ENCODE measurements around the gene ALG14.
"Not testable (repeated sequence)": the region's sequence is repeated elsewhere in the genome, so short reads cannot be mapped to it uniquely, and the experiment has no call there.

Gene ALG14

GRCh38 chr1:95086949-95087533 lies 14.3 kb upstream of the ALG14 start:
- no peak for DNase-seq

GRCh38 chr1:95085376-95085775 lies 12.6 kb upstream of the ALG14 start:
- DNase-seq = no peak

- peak; percentile 23 to 62 for DNase-seq
Measured at GRCh38 chr1:95084317-95085176, 11.8 kb upstream of the ALG14 start.

- DNase-seq = no peak
Measured at GRCh38 chr1:95080879-95081278, 8.1 kb upstream of the ALG14 start.

- no peak for DNase-seq
Measured at GRCh38 chr1:95080446-95080845, 7.7 kb upstream of the ALG14 start.

GRCh38 chr1:95076034-95076433 lies 3.3 kb upstream of the ALG14 start:
- DNase-seq = no peak

GRCh38 chr1:95073446-95073845 lies 695 bp upstream of the ALG14 start:
- no peak for DNase-seq

GRCh38 chr1:95072117-95072516 lies 634 bp downstream of the ALG14 start:
- DNase-seq = no peak

GRCh38 chr1:95071539-95071938 lies 1.2 kb downstream of the ALG14 start:
- DNase-seq = no peak

GRCh38 chr1:95069710-95070093 lies 3.0 kb downstream of the ALG14 start:
- DNase-seq = no peak

- DNase-seq = peak; percentile 12 to 20
Measured at GRCh38 chr1:95068956-95069709, 3.6 kb downstream of the ALG14 start.

- DNase-seq = no peak
Measured at GRCh38 chr1:95067568-95067967, 5.2 kb downstream of the ALG14 start.

GRCh38 chr1:95067062-95067461 lies 5.7 kb downstream of the ALG14 start:
- DNase-seq = no peak

GRCh38 chr1:95061445-95062006 lies 11.2 kb downstream of the ALG14 start:
- DNase-seq = no peak

GRCh38 chr1:95058974-95059373 lies 13.8 kb downstream of the ALG14 start:
- no peak for DNase-seq

- DNase-seq = no peak
Measured at GRCh38 chr1:95057351-95057750, 15.4 kb downstream of the ALG14 start.

- no peak for DNase-seq
Measured at GRCh38 chr1:95049935-95050334, 22.8 kb downstream of the ALG14 start.

- DNase-seq = no peak
Measured at GRCh38 chr1:95048317-95048716, 24.4 kb downstream of the ALG14 start.

- DNase-seq = not testable (repeated sequence)
Measured at GRCh38 chr1:95047624-95048023, 25.1 kb downstream of the ALG14 start.

- DNase-seq = no peak
Measured at GRCh38 chr1:95046359-95046758, 26.4 kb downstream of the ALG14 start.

GRCh38 chr1:95043141-95043980 lies 29.4 kb downstream of the ALG14 start:
- peak; percentile 73 to 88 for DNase-seq

- no peak for DNase-seq
Measured at GRCh38 chr1:95042286-95042685, 30.5 kb downstream of the ALG14 start.

All from NCI-H526 (cell line).